CD4-positive, alpha-beta memory T cell (primary cell): Measurements from ENCODE around the gene PRKCQ. TPM values are rescaled to one million over a fixed set of nuclear protein-coding genes. Genes with fewer than 3 reads are reported as not detected.

Experiments
- CTCF ChIA-PET: fragments of 350-600 bp; sonication (Branson Sonifier 250); formaldehyde crosslinking; loops from one replicate; lab custom pipeline; 2021; ENCODE audit warnings: inconsistent platforms; ENCODE audit not compliant: partially characterized antibody; lab: Charles Lee
- POLR2A ChIA-PET: fragments of 350-600 bp; sonication (Branson Sonifier 250); formaldehyde crosslinking; loops from one replicate; lab custom pipeline; 2021; ENCODE audit not compliant: partially characterized antibody; lab: Charles Lee
- DNase-seq, 5 donors: peaks; one replicate each; pipeline versions ENCODE4 v3.0.0 to v3.0.0-alpha.2; 2020 to 2022; ENCODE audit warnings: mixed read lengths in 1 of 5
- H3K27ac ChIP-seq: one replicate; pipeline ENCODE4 v1.7.0; 2013; ENCODE audit warnings: low read depth, low read length
- H3K27me3 ChIP-seq: 2 replicates; pipeline ENCODE4 v1.7.0; 2013; ENCODE audit warnings: mild to moderate bottlenecking, low read length, moderate library complexity; ENCODE audit not compliant: insufficient read depth
- H3K36me3 ChIP-seq: 2 replicates; pipeline ENCODE4 v1.7.0; 2013; ENCODE audit warnings: mild to moderate bottlenecking, low read length, moderate library complexity; ENCODE audit not compliant: insufficient read depth
- H3K4me1 ChIP-seq: 2 replicates; pipeline ENCODE4 v1.7.0; 2013; ENCODE audit warnings: mild to moderate bottlenecking, low read length, moderate library complexity; ENCODE audit not compliant: insufficient read depth
- H3K4me3 ChIP-seq, 2 donors: one replicate each; pipeline ENCODE4 v1.7.0; 2013; ENCODE audit warnings: low read length in 2 of 2, mild to moderate bottlenecking in 1 of 2
- H3K9me3 ChIP-seq, 2 donors: one replicate each; pipeline ENCODE4 v1.7.0; 2013; ENCODE audit warnings: low read length in 2 of 2, control low read depth in 1 of 2; ENCODE audit not compliant: control insufficient read depth in 1 of 2
- H3K27ac Mint-ChIP-seq, 7 donors: one replicate each; pipeline ENCODE4 v1.8.0; 2020 to 2021; ENCODE audit warnings: mixed read lengths in 7 of 7, mild to moderate bottlenecking in 6 of 7, inconsistent platforms in 3 of 7, moderate library complexity in 3 of 7
- H3K27me3 Mint-ChIP-seq, 2 donors: one replicate each; pipeline ENCODE4 v1.8.0; 2020 to 2021; ENCODE audit warnings: mixed read lengths in 2 of 2
- H3K36me3 Mint-ChIP-seq, 2 donors: one replicate each; pipeline ENCODE4 v1.8.0; 2020 to 2021; ENCODE audit warnings: mixed read lengths in 2 of 2, inconsistent platforms in 1 of 2, mild to moderate bottlenecking in 1 of 2
- H3K4me1 Mint-ChIP-seq, 4 donors: one replicate each; pipeline ENCODE4 v1.8.0; 2020 to 2021; ENCODE audit warnings: mixed read lengths in 4 of 4, mild to moderate bottlenecking in 1 of 4
- H3K4me3 Mint-ChIP-seq, 8 donors: one replicate each; pipeline ENCODE4 v1.8.0; 2020 to 2021; ENCODE audit warnings: mixed read lengths in 8 of 8, mild to moderate bottlenecking in 7 of 8, moderate library complexity in 6 of 8, inconsistent platforms in 3 of 8
- H3K9me3 Mint-ChIP-seq, 8 donors: one replicate each; pipeline ENCODE4 v1.8.0; 2020 to 2021; ENCODE audit warnings: mixed read lengths in 8 of 8, mild to moderate bottlenecking in 5 of 8, inconsistent platforms in 3 of 8, moderate library complexity in 1 of 8
- intact Hi-C: fragments of 100-400 bp; cut with micrococcal nuclease; formaldehyde crosslinking; loops from one replicate; pipeline ENCODE4 v1.15.1; 2023
- polyA plus RNA-seq, 2 donors: library from polyadenylated mRNA; unstranded; fragments of 300-500 nt; fragmentation: Illumina TruSeq; gene quantifications; one replicate each; pipeline ENCODE4 v1.2.3, GENCODE V29; 2021
- total RNA-seq, 2 experiments: library from RNA; stranded (reverse); gene quantifications; one replicate each; pipeline ENCODE4 v1.2.3, GENCODE V29; 2021

PRKCQ gene
- total and polyA plus RNA-seq, 4 experiments from 2014 or later, result 45.0 to 77.1 (median 71.0) TPM

GRCh38 chr10:6416892-6417512, 163.1 kb downstream of the PRKCQ start:
- H3K27me3 ChIP-seq, result no peaks in the 10 kb centered on the region
- peak in 4 of 5 donors; percentile 52 to 57 (median 56) for DNase-seq
- ChIA-PET CTCF (interaction anchor here (0.8 to 8.9 kb wide), 14 partner anchors 8 to 265 kb away, joined by 3 to 78 read pairs (median 4); no protein-coding TSS in a partner anchor), POLR2A (no interaction called here)
- H3K9me3 ChIP-seq, result no peaks in the 10 kb centered on the region
- peaks cover 0 to 2% (median 0%) of the 10 kb centered on the region in 8 donors for H3K9me3 Mint-ChIP-seq
- no peak overlapping the region for H3K4me3 ChIP-seq
- no peaks in the 10 kb centered on the region for H3K36me3 Mint-ChIP-seq
- H3K27ac Mint-ChIP-seq, result no peak overlapping the region
- no peak overlapping the region for H3K27ac ChIP-seq
- no peak overlapping the region for H3K4me3 Mint-ChIP-seq
- peaks cover 0 to 6% (median 2%) of the 10 kb centered on the region in 4 donors for H3K4me1 Mint-ChIP-seq
- intact Hi-C loops, result loop anchor here (1.0 to 10.0 kb wide), 6 partner anchors 28 to 998 kb away; partner anchors contain the start of gene SFMBT2
- H3K36me3 ChIP-seq, result no peaks in the 10 kb centered on the region
- no peaks in the 10 kb centered on the region for H3K4me1 ChIP-seq
- no peaks in the 10 kb centered on the region for H3K27me3 Mint-ChIP-seq

- POLR2A ChIA-PET, result interaction anchor here (0.7 to 4.5 kb wide), 7 partner anchors 11 to 310 kb away, joined by 3 to 33 read pairs (median 4); partner anchors contain the start of gene PFKFB3
- peak overlapping the region in 1 of 8 donors; percentile 22 for H3K4me3 Mint-ChIP-seq
Measured at GRCh38 chr10:6411436-6411835, 168.6 kb downstream of the PRKCQ start.

GRCh38 chr10:6410830-6411229, 169.2 kb downstream of the PRKCQ start:
- Histone ChIP-seq H3K27me3 (no peaks in the 10 kb centered on the region), H3K4me1 (peaks cover 50% of the 10 kb centered on the region), H3K4me3 (peak overlapping the region in 1 of 2 donors; percentile 11), H3K9me3 (no peaks in the 10 kb centered on the region), H3K27ac (peak overlapping the region; percentile 78), H3K36me3 (no peaks in the 10 kb centered on the region)
- no peaks in the 10 kb centered on the region for H3K9me3 Mint-ChIP-seq
- no peaks in the 10 kb centered on the region for H3K27me3 Mint-ChIP-seq
- POLR2A ChIA-PET, result interaction anchor here (0.7 to 4.5 kb wide), 18 partner anchors 9 to 435 kb away, joined by 3 to 33 read pairs (median 5); partner anchors contain the start of gene PFKFB3
- CTCF ChIA-PET, result interaction anchor here (0.7 to 8.9 kb wide), 19 partner anchors 9 to 359 kb away, joined by 3 to 78 read pairs (median 5); partner anchors contain the start of gene PFKFB3
- peak overlapping the region in 7 of 8 donors; percentile 76 to 93 (median 81) for H3K4me3 Mint-ChIP-seq
- H3K27ac Mint-ChIP-seq, result peak overlapping the region; percentile 93 to 99 (median 98)
- intact Hi-C loops, result loop anchor here (1.0 to 10.0 kb wide), 2 partner anchors 63 to 1004 kb away; partner anchors contain the start of gene SFMBT2
- peaks cover 31 to 63% (median 44%) of the 10 kb centered on the region in 4 donors for H3K4me1 Mint-ChIP-seq
- DNase-seq, result no peak
- H3K36me3 Mint-ChIP-seq, result no peaks in the 10 kb centered on the region

More at GRCh38 chr10:6411436-6411835, 168.6 kb downstream of the PRKCQ start:
- Mint-ChIP-seq H3K27me3 (no peaks in the 10 kb centered on the region), H3K36me3 (no peaks in the 10 kb centered on the region), H3K27ac (peak overlapping the region; percentile 37 to 99 (median 93)), H3K4me1 (peaks cover 30 to 57% (median 41%) of the 10 kb centered on the region in 4 donors), H3K9me3 (no peaks in the 10 kb centered on the region)
- intact Hi-C loops, result loop anchor here (10.0 kb wide), 1 partner anchor 1003 kb away; the partner anchor contains the start of gene SFMBT2
- Histone ChIP-seq H3K36me3 (no peaks in the 10 kb centered on the region), H3K4me1 (peaks cover 44% of the 10 kb centered on the region), H3K9me3 (no peaks in the 10 kb centered on the region), H3K4me3 (no peak overlapping the region), H3K27ac (peak overlapping the region; percentile 78), H3K27me3 (no peaks in the 10 kb centered on the region)
- no peak for DNase-seq
- CTCF ChIA-PET, result interaction anchor here (0.7 to 8.9 kb wide), 12 partner anchors 10 to 360 kb away, joined by 3 to 78 read pairs (median 6); partner anchors contain the start of gene PFKFB3

GRCh38 chr10:6409971-6410643, 170.0 kb downstream of the PRKCQ start:
- no peaks in the 10 kb centered on the region for H3K27me3 ChIP-seq
- no peaks in the 10 kb centered on the region for H3K9me3 Mint-ChIP-seq
- ChIA-PET POLR2A (interaction anchor here (0.7 to 4.5 kb wide), 25 partner anchors 8 to 596 kb away, joined by 3 to 33 read pairs (median 5); partner anchors contain the start of genes GDI2 and PFKFB3), CTCF (interaction anchor here (0.6 to 8.9 kb wide), 31 partner anchors 9 to 396 kb away, joined by 3 to 78 read pairs (median 4); partner anchors contain the start of gene PFKFB3)
- intact Hi-C loops, result loop anchor here (1.0 to 10.0 kb wide), 2 partner anchors 62 to 1005 kb away; partner anchors contain the start of gene SFMBT2
- H3K4me3 ChIP-seq, result peak overlapping the region; percentile 11 to 34
- no peaks in the 10 kb centered on the region for H3K27me3 Mint-ChIP-seq
- H3K27ac ChIP-seq, result peak overlapping the region; percentile 78
- H3K9me3 ChIP-seq, result no peaks in the 10 kb centered on the region
- H3K4me1 ChIP-seq, result peaks cover 50% of the 10 kb centered on the region
- H3K36me3 ChIP-seq, result no peaks in the 10 kb centered on the region
- no peaks in the 10 kb centered on the region for H3K36me3 Mint-ChIP-seq
- H3K4me1 Mint-ChIP-seq, result peaks cover 31 to 66% (median 44%) of the 10 kb centered on the region in 4 donors
- peak; percentile 71 to 84 (median 79) for DNase-seq
- H3K27ac Mint-ChIP-seq, result peak overlapping the region; percentile 93 to 99 (median 98)
- peak overlapping the region; percentile 76 to 93 (median 81) for H3K4me3 Mint-ChIP-seq

- no peak overlapping the region for H3K4me3 ChIP-seq
- intact Hi-C loops, result no loop called here
- H3K36me3 ChIP-seq, result no peaks in the 10 kb centered on the region
- ChIA-PET CTCF (interaction anchor here (0.6 to 3.9 kb wide), 11 partner anchors 9 to 322 kb away, joined by 3 to 45 read pairs (median 4); partner anchors contain the start of gene PFKFB3), POLR2A (interaction anchor here (1.8 to 4.5 kb wide), 3 partner anchors 61 to 245 kb away, joined by 16 to 33 read pairs (median 27); partner anchors contain the start of gene PFKFB3)
- H3K27me3 Mint-ChIP-seq, result no peaks in the 10 kb centered on the region
- no peaks in the 10 kb centered on the region for H3K9me3 ChIP-seq
- peak overlapping the region; percentile 5 to 64 (median 51) for H3K4me3 Mint-ChIP-seq
- H3K36me3 Mint-ChIP-seq, result no peaks in the 10 kb centered on the region
- no peaks in the 10 kb centered on the region for H3K27me3 ChIP-seq
- H3K27ac Mint-ChIP-seq, result peak overlapping the region; percentile 76 to 94 (median 88)
- DNase-seq, result no peak
- peaks cover 0 to 2% (median 0%) of the 10 kb centered on the region in 8 donors for H3K9me3 Mint-ChIP-seq
- peaks cover 31 to 68% (median 44%) of the 10 kb centered on the region in 4 donors for H3K4me1 Mint-ChIP-seq
- peaks cover 50% of the 10 kb centered on the region for H3K4me1 ChIP-seq
- H3K27ac ChIP-seq, result no peak overlapping the region
Measured at GRCh38 chr10:6408799-6409198, 171.3 kb downstream of the PRKCQ start.

- ChIA-PET CTCF (interaction anchor here (0.6 to 3.3 kb wide), 25 partner anchors 8 to 517 kb away, joined by 3 to 32 read pairs (median 4); partner anchors contain the start of genes ANKRD16, FBH1 and PFKFB3), POLR2A (interaction anchor here (1.2 to 3.4 kb wide), 4 partner anchors 59 to 205 kb away, joined by 3 to 30 read pairs (median 7); partner anchors contain the start of gene PFKFB3)
- H3K4me3 ChIP-seq, result peak overlapping the region; percentile 6 to 21
- no peaks in the 10 kb centered on the region for H3K36me3 ChIP-seq
- H3K27ac ChIP-seq, result peak overlapping the region; percentile 6
- no peaks in the 10 kb centered on the region for H3K36me3 Mint-ChIP-seq
- no peaks in the 10 kb centered on the region for H3K27me3 ChIP-seq
- H3K9me3 ChIP-seq, result no peaks in the 10 kb centered on the region
- H3K9me3 Mint-ChIP-seq, result peaks cover 0 to 2% (median 0%) of the 10 kb centered on the region in 8 donors
- peaks cover 50% of the 10 kb centered on the region for H3K4me1 ChIP-seq
- DNase-seq, result no peak
- peaks cover 31 to 67% (median 46%) of the 10 kb centered on the region in 4 donors for H3K4me1 Mint-ChIP-seq
- intact Hi-C loops, result no loop called here
- H3K4me3 Mint-ChIP-seq, result peak overlapping the region in 7 of 8 donors; percentile 4 to 82 (median 71)
- no peaks in the 10 kb centered on the region for H3K27me3 Mint-ChIP-seq
- H3K27ac Mint-ChIP-seq, result peak overlapping the region; percentile 21 to 86 (median 77)
Measured at GRCh38 chr10:6407034-6407721, 172.9 kb downstream of the PRKCQ start.
